ENCODE results near the gene CBLL1. TPM values are rescaled to one million over a fixed set of nuclear protein-coding genes. Genes with fewer than 3 reads are reported as not detected.

CBLL1 gene
- total and polyA plus RNA-seq, 2 experiments from 2014 or later = 31.1 to 67.4 TPM

DNA sequence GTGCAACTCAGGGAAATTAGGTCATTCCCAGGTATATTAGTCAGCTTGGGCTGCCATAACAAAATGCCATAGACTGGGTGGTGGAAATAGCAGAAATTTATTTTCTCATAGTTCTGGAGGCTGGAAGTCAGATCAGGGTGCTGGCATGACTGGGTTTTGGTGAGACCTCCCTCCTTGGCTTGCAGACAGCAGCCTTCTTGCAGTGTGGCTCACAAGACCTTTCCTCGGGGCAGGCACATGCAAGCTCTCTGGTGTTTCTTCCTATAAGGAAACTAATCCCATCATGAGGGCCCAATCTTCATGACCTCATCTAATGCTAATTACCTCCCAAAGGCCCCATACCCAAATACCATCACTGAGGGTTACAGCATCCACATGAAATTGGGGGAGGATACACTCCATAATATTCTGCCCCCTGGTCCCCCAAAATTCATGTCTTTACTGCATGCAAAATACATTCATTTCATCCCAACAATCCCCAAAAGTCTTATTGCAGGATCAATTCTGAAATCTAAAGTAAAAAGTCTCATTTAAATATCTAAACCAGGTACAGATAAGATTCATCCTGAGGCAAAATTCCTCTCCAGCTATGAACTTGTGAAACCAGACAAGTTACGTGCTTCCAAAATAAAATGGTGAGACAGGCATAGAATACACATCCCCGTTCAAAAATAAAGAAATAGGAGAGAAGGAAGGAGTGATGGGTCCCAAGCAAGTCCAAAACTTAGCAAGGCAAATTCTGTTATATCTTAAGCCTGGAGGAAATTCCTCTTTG, 17.4 kb upstream of the CBLL1 start:
- Histone ChIP-seq H3K79me2 (replicated peaks; ENCODE audit: insufficient read depth) (no peaks in the 10 kb centered on the region), H3K4me2 (no peak overlapping the region), H3K4me3 (no peak overlapping the region), H3F3A (replicated peaks; ENCODE audit: low read depth) (no peaks in the 10 kb centered on the region), H3K4me1 (ENCODE audit: insufficient read depth) (no peaks in the 10 kb centered on the region), H3K36me3 (ENCODE audit: insufficient read depth) (no peaks in the 10 kb centered on the region), H4K20me1 (replicated peaks; ENCODE audit: insufficient read depth) (no peaks in the 10 kb centered on the region), H3K27ac (ENCODE audit: low read depth) (no peak overlapping the region), H2AFZ (peak overlapping the region; percentile 47; the same call in 1 of the 2 replicates), H3K9me2 (ENCODE audit: insufficient read depth) (no peaks in the 10 kb centered on the region), H3K27me3 (ENCODE audit: insufficient read depth) (no peaks in the 10 kb centered on the region)
- H3K36me3 Mint-ChIP-seq (ENCODE audit: low read depth) = no peaks in the 10 kb centered on the region; the same call in 2 of the 3 replicates
- TF ChIP-seq CREB1 (CRISPR knock-in tag; IDR thresholded peaks at IDR 0.05; ENCODE audit: low read depth) = no peak
- TF ChIP-seq, protein P1, sequence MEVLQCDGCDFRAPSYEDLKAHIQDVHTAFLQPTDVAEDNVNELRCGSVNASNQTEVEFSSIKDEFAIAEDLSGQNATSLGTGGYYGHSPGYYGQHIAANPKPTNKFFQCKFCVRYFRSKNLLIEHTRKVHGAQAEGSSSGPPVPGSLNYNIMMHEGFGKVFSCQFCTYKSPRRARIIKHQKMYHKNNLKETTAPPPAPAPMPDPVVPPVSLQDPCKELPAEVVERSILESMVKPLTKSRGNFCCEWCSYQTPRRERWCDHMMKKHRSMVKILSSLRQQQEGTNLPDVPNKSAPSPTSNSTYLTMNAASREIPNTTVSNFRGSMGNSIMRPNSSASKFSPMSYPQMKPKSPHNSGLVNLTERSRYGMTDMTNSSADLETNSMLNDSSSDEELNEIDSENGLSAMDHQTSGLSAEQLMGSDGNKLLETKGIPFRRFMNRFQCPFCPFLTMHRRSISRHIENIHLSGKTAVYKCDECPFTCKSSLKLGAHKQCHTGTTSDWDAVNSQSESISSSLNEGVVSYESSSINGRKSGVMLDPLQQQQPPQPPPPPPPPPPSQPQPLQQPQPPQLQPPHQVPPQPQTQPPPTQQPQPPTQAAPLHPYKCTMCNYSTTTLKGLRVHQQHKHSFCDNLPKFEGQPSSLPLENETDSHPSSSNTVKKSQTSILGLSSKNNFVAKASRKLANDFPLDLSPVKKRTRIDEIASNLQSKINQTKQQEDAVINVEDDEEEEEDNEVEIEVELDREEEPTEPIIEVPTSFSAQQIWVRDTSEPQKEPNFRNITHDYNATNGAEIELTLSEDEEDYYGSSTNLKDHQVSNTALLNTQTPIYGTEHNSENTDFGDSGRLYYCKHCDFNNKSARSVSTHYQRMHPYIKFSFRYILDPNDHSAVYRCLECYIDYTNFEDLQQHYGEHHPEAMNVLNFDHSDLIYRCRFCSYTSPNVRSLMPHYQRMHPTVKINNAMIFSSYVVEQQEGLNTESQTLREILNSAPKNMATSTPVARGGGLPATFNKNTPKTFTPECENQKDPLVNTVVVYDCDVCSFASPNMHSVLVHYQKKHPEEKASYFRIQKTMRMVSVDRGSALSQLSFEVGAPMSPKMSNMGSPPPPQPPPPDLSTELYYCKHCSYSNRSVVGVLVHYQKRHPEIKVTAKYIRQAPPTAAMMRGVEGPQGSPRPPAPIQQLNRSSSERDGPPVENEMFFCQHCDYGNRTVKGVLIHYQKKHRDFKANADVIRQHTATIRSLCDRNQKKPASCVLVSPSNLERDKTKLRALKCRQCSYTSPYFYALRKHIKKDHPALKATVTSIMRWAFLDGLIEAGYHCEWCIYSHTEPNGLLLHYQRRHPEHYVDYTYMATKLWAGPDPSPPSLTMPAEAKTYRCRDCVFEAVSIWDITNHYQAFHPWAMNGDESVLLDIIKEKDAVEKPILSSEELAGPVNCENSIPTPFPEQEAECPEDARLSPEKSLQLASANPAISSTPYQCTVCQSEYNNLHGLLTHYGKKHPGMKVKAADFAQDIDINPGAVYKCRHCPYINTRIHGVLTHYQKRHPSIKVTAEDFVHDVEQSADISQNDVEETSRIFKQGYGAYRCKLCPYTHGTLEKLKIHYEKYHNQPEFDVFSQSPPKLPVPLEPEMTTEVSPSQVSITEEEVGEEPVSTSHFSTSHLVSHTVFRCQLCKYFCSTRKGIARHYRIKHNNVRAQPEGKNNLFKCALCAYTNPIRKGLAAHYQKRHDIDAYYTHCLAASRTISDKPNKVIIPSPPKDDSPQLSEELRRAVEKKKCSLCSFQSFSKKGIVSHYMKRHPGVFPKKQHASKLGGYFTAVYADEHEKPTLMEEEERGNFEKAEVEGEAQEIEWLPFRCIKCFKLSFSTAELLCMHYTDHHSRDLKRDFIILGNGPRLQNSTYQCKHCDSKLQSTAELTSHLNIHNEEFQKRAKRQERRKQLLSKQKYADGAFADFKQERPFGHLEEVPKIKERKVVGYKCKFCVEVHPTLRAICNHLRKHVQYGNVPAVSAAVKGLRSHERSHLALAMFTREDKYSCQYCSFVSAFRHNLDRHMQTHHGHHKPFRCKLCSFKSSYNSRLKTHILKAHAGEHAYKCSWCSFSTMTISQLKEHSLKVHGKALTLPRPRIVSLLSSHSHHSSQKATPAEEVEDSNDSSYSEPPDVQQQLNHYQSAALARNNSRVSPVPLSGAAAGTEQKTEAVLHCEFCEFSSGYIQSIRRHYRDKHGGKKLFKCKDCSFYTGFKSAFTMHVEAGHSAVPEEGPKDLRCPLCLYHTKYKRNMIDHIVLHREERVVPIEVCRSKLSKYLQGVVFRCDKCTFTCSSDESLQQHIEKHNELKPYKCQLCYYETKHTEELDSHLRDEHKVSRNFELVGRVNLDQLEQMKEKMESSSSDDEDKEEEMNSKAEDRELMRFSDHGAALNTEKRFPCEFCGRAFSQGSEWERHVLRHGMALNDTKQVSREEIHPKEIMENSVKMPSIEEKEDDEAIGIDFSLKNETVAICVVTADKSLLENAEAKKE (CRISPR knock-in tag; IDR thresholded peaks at IDR 0.05) = no peak
- no peak for TF ChIP-seq REST (IDR thresholded peaks at IDR 0.05; ENCODE audit: unreplicated experiment)
- TF ChIP-seq POLR2AphosphoS5 (IDR thresholded peaks at IDR 0.05; ENCODE audit: low read depth) = no peak
- no peak for TF ChIP-seq NANOG (IDR thresholded peaks at IDR 0.05; ENCODE audit: borderline replicate concordance)
- TF ChIP-seq, protein P2, sequence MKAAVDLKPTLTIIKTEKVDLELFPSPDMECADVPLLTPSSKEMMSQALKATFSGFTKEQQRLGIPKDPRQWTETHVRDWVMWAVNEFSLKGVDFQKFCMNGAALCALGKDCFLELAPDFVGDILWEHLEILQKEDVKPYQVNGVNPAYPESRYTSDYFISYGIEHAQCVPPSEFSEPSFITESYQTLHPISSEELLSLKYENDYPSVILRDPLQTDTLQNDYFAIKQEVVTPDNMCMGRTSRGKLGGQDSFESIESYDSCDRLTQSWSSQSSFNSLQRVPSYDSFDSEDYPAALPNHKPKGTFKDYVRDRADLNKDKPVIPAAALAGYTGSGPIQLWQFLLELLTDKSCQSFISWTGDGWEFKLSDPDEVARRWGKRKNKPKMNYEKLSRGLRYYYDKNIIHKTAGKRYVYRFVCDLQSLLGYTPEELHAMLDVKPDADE (IDR thresholded peaks at IDR 0.05) = no peak
- TF ChIP-seq EZH2 (IDR thresholded peaks at IDR 0.05; ENCODE audit: low read depth, unreplicated experiment) = no peak
- TF ChIP-seq ZNF331 (CRISPR knock-in tag; IDR thresholded peaks at IDR 0.05; ENCODE audit: low read depth) = no peak
- no peak for TF ChIP-seq JUNB (IDR thresholded peaks at IDR 0.05; ENCODE audit: unreplicated experiment)
- TF ChIP-seq ZNF114 (CRISPR knock-in tag; IDR thresholded peaks at IDR 0.05) = no peak
- TF ChIP-seq STAT1 (IDR thresholded peaks at IDR 0.05; ENCODE audit: unreplicated experiment) = no peak
- TF ChIP-seq CTCF (conservative IDR thresholded peaks at IDR 0.05; ENCODE audit: low read depth in 2 of 2) = no peak
- DNase-seq (ENCODE audit: low spot score) (no peak), ATAC-seq (no peak)
- H3K27me3 Mint-ChIP-seq (ENCODE audit: insufficient read depth, low read depth, poor library complexity) = no peaks in the 10 kb centered on the region
- H3K27ac Mint-ChIP-seq = no peak overlapping the region
- H3K4me3 Mint-ChIP-seq = no peak overlapping the region
- no peaks in the 10 kb centered on the region for H3K9me3 Mint-ChIP-seq
- H3K4me1 Mint-ChIP-seq = peaks cover 6% of the 10 kb centered on the region; the same call in 2 of the 3 replicates

All from GM23338 (cell line).